Esophagus squamous epithelium (tissue), 4 donors: Measurements from ENCODE around the gene NFIB.

ENCODE experiments used
- CTCF ChIP-seq, 6 experiments: fragments of 450-650 bp in 4 of 6; fragments of 200-600 bp in 2 of 6; sonication (generic) in 2 of 6; IDR thresholded peaks; one replicate each; pipeline ENCODE4 v1.5.1; 2016 to 2019; ENCODE audit warnings: antibody characterized with exemption in 6 of 6, mild to moderate bottlenecking in 4 of 6, moderate library complexity in 4 of 6
- POLR2A ChIP-seq, 4 donors: fragments of 450-650 bp; IDR thresholded peaks; one replicate each; pipeline ENCODE4 v1.6.1; 2017; ENCODE audit warnings: antibody characterized with exemption in 4 of 4, mild to moderate bottlenecking in 4 of 4, moderate library complexity in 3 of 4

DNA sequence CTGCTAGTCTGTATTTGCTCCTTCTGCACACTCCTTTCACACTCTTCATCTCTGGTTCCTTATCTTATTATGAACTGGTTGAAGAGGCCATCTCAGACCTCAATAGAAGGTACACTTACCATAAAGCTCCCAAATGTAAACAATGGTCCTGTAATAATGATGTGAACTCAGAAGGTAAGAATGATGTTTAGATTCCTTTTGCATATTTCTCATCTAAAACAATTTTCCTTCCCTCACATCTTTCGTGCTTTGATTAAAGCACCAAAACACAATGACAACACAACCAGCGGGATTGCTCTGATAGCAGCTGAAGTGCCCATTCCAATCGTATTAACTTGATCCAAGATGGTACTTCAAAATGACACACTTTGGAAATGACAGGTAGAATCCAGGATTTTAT, 34.3 kb downstream of the NFIB start:
- no peak for TF ChIP-seq POLR2A (IDR thresholded peaks at IDR 0.05)
- TF ChIP-seq CTCF (IDR thresholded peaks at IDR 0.05) = no peak
